LHCN-M2 (cell line): ENCODE data around the gene ZMYM4. TPM values are rescaled to one million over a fixed set of nuclear protein-coding genes. Genes with fewer than 3 reads are reported as not detected.
"Not testable (repeated sequence)": the region's sequence is repeated elsewhere in the genome, so short reads cannot be mapped to it uniquely, and the experiment has no call there.

Experiments used
- DNase-seq: peaks from one replicate; pipeline ENCODE4 v3.0.0-alpha.2; 2012; ENCODE audit warnings: low read depth
- total RNA-seq: library from RNA; depleted of rRNA; stranded (reverse); fragments of >200 nt; gene quantifications from 2 replicates; pipeline ENCODE4 v1.2.3, GENCODE V29; 2014

The ZMYM4 gene
- total RNA-seq, 1 experiment from 2014 or later: 43.7 TPM

DNA sequence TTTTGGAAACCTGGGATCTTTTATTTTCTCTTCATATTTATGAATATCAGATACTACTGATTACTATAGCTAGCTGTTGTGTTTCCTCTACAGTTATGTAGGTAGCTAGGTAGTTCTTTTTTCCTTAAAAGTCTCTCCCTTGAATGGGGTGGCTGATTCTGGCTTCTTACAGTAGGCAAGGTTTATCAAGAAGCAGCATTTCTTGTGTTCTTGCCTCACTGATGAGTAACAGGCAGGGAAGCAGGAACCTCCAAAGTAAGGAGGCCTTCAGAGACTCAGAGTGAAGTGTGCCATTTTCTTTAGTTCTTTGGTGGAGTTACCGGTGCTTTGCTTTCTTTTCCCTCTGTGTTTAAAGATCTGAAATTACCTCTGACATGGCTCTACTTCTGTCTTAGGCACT is 56.0 kb downstream of the ZMYM4 start:
- peak; percentile 28 for DNase-seq

DNA sequence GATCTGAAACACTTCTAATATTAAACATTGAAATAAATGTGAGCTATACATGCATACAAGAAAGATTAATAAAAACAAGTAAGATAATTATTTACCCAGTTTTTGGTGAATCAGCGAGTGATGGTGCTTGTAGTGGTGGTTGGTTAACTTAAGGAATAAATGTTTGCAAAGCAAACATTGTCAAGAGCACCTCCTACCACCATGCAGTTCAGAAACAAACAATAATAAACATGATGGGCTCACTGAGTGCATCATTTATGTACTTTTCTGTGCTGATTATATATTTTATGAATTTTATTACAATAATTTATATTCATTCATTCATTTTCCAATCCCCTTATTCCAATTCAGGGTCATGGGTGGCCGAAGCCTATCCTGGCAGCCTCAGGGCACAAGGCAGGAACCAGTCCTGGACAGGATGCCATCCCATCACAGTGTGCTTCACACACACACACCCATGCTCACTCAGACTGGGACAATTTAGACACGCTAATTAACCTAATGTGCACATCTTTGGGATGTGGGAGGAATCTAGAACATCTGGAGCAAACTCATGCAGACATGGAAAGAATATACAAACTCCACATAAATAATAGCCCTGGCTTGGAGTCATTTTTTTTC is 57.8 kb downstream of the ZMYM4 start:
- no peak for DNase-seq

DNA sequence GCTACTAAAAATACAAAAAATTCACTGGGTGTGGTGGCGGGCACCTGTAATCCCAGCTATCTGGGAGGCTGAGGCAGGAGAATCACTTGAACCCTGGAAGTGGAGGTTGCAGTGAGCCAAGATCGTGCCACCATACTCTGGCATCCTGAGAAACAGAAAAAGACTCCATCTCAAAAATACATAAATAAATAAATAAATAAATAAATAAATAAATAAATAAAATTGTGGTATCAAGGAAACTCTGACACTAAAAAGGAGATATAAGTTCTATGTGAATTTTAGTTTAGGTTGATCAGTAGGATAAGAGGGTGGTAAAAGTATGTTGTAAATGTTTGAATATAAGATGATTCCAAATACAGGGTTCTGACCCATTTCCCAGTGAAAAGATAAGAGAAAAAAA is 63.1 kb downstream of the ZMYM4 start:
- DNase-seq: not testable (repeated sequence)

DNA sequence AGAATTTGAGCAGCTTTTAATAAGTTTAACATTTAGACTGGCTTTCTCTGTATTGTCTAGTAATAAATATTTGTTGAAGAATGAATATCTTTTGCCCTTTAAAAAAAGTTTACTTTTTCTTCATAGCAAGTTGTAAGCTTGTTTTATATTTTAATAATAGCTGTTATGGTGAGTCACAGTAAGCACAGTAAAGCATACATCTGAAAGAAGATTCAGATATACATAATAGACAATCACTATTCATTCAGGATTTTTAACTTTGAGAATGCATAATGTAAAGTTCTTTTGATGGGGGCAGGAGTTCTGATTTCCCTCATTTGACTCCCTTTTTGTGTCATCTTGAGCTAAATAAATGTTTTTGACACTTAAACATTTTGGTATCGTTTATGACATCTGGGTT is 66.0 kb downstream of the ZMYM4 start:
- no peak for DNase-seq

DNA sequence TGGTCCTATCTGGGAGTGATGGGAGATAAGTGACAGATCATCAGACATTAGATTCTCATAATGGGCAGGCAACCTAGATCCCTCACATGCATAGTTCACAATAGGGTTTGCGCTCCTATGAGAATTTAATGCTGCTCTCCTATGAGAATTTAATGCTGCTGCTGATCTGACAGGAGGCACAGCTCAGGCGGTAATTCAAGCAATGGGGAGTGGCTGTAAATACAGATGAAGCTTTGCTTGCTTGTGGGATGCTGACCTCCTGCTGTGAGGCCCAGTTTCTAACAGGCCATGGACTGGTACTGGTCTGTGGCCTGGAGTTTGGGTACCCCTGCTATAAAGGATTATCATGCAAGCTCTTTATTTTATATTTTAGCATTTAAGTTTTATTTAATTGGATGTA is 72.0 kb downstream of the ZMYM4 start:
- DNase-seq: no peak

DNA sequence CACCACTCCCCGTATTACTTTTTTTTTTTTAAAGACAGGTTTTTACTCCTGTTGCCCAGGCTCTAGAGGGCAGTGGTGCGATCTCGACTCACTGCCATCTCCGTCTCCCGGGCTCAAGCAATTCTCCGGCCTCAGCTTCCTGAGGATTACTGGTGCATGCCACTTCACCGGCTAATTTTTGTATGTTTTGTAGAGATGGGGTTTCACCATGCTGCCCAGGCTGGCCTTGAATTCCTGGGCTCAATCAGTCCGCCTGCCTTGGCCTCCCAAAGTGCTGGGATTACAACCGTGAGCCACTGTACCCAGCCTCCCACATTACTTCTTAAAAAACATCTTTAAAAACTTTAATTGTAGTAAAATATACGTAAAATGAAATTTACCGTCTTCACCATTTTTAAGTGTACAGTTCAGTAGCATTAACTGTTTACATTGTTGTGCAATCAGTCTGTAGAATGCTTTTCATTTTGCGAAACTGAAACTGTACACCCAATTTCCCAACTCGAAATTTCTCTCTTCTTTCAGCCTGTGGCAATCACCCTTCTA is 77.0 kb downstream of the ZMYM4 start:
- no peak for DNase-seq

DNA sequence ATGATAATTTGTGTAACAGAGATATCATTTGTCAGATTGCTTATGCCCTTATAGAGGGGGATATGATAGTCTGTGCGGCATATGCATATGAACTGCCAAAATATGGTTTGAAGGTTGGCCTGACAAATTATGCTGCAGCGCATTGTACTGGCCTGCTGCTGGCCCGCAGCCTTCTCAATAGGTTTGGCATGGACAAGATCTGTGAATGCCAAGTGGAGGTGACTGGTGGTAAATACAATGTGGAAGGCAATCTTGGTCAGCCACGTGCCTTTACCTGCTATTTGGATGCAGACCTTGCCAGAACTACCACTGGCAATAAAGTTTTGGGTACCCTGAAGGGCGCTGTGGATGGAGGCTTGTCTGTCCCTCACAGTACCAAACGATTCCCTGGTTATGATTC is 82.4 kb downstream of the ZMYM4 start:
- DNase-seq: no peak

DNA sequence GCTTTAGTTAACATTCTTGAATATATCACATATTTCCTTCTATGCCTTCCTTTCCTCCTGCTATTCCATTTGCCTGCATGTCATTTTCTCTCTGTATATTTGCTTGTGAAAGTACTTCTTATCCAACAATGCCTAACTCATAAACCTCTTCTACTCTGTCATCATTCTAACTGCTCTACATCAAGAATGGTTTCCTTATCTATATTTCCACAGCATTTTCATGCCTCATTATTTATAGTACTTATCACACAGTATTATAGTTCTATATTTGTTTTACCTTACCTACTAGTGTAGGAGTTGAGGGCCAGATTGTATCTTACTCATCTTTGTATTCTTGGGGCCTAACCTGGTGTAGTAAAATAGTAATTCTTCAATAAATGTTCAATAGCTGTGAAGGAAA is 91.5 kb downstream of the ZMYM4 start:
- no peak for DNase-seq

DNA sequence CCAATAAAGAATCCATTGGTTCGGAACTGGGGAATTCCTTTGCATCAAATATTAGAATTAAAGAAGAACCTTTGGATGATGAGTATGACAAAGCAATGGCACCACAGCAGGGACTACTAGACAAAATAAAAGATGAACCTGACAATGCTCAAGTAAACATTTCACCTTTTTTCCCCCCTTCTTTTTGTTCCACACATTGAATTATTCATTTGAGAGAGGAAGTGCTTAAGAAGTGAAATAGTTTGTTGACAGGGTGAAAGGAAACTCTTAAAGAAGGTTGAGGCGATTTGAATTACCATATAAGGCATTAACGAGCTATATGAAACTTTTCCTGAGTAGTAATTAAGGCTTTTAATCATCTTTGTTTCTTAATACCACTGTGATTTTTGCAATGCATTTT is 93.1 kb downstream of the ZMYM4 start:
- no peak for DNase-seq

DNA sequence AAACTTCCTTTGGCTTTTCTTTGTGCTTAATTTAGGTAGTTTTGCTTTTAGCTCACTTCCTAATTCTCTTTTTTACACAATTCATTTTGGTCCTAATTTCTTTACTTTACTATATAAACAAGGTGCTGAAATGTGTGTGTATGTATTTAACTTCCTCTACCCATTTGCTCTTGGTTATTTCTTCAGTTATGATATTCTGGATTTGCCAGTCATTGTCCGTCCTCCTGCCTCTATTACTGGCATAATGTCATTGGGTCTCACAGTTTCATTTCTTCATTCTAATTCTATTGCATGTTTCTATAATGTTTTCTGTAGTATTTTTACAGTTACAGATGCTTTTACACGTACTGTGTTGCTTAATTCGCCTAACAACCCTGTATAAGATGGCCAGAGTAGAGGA is 96.2 kb downstream of the ZMYM4 start:
- no peak for DNase-seq

DNA sequence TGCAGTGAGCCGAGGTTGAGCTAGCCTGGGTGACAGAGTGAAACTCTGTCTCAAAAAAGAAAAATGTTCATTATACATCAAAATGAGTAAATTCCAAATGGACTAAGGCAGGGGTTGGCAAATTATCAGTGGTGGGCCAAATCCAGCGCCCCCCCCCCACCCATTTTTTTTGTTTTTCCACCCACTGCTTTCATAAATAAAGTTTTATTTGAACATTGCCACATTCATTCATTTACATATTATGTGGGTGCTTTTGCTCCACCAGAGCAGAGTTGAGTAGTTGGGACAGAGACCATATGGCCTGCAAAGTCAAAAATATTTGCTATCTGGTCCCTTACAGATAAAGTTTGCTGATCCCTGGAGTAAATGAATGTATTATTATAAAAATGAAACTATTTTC is 99.4 kb downstream of the ZMYM4 start:
- DNase-seq: no peak

DNA sequence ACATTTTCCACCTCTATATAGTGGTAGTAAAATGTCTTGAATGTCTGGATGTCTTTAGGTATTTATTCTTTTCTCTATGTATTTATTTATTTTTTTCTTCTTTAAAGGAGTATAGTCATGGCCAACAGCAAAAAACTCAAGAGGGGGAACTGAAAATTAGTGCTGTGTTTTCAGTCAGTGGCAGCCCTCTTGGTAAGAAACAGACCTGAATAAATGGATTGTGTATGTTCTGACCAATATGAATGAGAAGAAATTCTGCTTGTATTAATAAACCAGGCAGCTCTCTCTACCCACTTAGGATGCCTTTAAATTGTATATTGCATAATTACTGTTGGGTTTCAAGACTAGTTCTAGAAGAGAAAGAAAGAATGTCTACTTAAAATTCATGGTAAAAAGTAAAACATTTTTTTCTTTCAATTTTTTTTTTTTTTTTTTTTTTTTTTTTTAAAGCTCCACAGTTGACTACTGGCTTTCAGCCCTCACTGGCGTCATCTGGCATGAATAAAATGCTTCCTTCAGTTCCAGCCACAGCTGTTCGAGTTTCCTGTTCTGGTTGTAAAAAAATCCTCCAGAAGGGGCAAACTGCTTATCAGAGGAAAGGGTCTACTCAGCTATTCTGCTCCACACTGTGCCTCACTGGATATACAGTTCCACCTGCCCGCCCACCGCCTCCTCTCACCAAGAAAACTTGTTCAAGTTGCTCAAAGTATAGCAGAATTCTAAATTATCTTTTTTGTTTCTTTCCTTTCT is 101.6 kb downstream of the ZMYM4 start:
- peak; percentile 89 for DNase-seq

DNA sequence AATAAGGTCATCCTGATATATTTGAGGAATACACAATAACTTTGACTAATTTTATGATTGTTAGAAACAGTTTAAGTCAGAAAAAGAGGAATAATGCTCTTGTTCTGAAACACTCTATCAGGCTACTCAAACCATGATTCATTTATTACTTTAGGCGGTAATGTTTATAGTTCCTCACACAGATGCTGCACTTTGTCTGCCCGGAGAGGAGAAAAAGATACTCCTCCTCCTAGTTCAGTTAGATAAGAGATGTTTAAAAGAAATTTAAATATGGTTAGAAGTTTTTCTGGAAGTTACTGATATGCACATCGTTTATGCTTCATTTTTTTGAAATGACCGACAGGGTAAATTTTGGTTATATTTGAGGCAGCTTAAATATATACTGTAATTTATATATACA is 103.0 kb downstream of the ZMYM4 start:
- DNase-seq: no peak

DNA sequence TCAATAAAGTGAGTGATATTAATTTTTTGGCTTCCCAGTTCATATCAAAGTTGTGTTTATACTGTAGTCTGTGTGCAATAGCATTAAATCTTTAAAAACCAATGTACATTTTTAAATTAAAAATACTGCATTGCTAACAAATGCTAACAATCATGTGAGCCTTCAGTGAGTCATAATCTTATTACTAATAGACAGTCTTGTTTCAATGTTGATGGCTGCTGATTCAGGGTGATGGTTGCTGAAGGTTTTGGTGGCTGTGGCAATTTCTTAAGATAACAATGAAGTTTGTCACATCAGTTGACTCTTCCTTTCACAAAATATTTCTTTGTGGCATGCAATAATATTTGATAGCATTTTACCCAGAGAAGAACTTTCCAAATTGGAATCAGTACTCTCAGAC is 109.0 kb downstream of the ZMYM4 start:
- DNase-seq: peak; percentile 53

DNA sequence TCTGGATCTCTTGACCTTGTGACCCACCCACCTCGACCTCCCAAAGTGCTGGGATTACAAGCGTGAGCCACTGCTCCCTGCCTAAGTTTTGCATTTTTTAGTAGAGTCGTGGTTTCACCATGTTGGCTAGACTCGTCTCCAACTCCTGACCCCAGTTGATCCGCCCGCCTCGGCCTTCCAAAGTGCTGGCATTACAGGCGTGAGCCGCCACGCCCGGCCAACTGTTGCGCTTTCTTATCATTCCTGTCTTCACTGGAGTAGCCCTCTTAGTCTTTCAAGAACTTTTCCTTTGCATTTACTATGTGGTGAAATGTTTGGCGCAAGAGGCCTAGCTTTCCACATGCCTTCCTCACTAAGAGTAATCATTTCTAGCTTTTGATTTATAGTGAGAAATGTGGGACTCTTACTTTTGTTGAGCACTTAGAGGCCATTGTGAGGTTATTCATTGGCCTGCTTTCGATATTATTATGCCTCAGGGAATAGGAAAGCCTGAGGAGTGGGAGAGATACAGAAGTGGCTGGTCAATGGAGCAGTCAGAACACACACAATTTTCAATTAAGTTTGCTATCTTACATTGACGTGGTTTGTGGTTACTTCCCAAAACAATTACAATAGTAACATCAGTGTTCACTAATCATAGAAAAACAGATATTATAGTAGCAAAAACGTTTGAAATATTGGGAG is 111.0 kb downstream of the ZMYM4 start:
- DNase-seq: no peak

DNA sequence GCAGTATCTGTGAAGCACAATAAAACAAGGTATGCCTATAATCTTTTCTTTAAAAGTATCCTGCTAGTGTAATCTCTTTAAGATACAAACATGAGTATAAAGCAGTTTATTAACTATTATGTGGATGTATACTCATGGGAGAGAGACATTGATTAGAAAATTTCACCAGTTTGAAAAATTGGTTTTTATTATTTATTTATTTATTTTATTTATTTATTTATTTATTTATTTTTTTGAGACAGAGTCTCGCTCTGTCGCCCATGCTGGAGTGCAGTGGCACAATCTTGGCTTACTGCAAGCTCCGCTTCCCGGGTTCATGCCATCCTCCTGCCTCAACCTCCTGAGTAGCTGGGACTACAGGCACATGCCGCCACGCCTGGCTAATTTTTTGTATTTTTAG is 111.6 kb downstream of the ZMYM4 start:
- not testable (repeated sequence) for DNase-seq

DNA sequence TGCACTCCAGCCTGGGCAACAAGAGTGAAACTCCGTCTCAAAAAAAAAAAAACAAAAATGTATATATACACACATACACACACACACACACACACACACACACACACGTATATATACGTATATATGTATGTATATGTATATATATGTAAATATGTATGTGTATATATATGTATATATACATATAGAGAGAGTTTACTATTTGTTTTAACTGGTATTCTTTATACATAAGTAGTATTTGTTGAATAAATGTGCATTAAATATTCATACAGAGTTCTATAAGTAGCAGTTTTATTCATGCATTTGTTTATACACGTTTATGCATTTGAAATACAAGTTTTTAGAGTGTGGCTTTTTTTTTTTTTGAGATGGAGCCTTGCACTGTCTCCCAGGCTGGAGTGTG is 113.6 kb downstream of the ZMYM4 start:
- DNase-seq: no peak

DNA sequence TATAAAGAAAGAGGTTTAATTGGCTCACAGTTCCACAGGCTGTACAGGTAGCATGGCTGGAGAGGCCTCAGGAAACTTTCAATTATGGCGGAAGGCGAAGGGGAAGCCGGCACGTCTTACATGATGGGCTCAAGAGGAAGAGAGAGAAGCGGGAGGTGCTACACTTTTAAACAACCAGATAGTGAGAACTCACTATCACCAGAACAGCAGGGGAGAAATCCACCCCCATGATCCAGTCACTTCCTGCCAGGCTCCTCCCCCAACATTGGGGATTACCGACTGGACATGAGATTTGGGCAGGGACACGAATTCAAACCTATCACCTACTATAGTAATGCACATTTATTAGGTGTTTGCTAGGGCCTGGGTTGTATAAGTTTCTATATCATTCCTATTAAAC is 117.8 kb downstream of the ZMYM4 start:
- DNase-seq: no peak

DNA sequence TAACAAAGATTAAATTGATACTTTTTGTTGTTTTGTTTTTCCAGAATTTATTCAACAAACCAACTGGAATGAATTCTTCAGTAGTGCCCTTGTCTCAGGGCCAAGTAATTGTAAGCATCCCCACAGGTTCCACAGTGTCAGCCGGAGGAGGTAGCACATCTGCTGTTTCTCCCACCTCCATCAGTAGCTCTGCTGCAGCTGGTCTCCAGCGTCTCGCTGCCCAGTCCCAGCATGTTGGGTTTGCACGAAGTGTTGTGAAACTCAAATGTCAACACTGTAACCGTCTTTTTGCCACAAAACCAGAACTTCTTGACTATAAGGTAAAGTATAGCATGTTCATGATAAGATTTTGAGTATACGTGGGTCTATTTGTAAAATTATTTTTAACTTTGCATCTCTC is 118.5 kb downstream of the ZMYM4 start:
- no peak for DNase-seq

DNA sequence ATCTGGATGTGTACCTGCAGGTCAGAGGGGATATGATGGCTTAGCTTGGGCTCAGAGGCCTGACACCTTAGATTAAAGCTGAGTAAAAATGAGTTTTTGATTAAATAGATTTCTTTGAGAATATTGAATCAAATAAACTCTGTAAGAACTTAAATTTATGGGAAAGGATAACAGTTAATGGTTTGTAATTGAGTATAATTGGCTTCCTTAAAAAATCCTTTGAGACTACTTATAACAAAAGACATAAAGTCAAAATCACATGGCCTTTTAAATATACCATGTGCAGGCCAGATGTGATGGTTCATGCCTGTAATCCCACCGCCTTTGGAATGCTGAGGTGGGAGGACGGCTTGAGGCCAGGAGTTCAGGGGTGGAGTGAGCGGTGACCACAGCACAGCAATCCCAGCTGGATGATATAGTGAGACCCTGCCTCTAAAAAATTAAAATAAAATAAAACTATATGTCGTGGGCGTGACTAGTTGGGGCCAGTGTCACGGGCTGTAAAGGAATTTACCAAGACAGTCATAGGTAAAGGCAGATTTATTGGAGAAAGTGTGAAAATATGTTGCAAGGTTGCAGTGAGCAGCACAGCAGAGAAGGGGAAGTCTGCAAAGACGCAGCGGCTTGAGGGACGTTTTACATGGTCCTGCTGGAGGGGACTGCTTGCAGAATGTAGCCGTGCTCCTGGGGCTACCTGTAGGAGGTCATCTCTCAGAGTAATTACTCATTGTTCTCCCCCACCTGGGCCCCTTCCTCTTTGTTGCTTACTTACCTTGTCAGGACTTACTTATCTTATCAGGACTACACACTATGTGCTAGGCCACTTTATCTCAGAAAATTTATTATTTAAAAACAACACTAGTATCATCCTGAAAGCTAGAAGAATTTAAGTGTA is 122.3 kb downstream of the ZMYM4 start:
- no peak for DNase-seq

DNA sequence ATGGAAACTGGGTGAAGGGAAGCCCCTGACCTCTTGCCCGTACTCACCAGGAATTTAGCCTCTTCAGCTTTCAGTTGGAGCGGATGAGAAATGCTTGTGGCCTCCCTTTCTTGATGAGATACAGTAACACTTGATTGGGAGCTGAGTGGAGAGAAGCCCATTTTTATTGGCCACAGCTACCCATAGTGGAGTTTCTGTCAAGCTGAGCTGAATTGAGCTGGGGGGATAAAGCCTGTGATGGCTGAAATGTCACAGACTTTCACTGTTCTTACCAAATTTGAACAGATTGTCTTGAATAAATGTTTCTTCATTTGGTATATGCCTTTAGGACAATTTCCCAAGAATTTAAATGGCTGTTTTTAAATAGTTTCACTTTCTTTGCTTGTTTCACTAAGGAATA is 125.9 kb downstream of the ZMYM4 start:
- no peak for DNase-seq

DNA sequence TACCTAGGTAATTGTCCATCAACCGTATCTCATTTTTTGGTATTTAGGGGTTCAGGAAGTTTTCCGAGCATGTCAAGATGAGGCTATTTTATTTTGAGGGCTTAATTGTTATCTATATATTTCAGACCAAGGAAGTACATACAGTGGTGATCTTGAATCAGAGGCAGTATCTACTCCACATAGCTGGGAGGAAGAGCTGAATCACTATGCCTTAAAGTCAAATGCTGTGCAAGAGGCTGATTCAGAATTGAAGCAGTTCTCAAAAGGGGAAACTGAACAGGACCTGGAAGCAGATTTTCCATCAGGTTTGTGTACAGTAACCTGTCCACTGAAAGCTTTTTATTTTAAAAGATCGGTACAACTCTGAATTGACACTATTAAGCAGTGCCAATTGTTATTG is 130.2 kb downstream of the ZMYM4 start:
- DNase-seq: no peak
